Glutamatergic neuron (in vitro differentiated cells): ENCODE measurements around the gene POMGNT2. TPM values are rescaled to one million over a fixed set of nuclear protein-coding genes. Genes with fewer than 3 reads are reported as not detected.

Experiments
- DNase-seq: peaks from one replicate; pipeline ENCODE4 v3.0.0; 2022
- H3K27ac Mint-ChIP-seq: one replicate; pipeline ENCODE4 v1.8.0; 2020; ENCODE audit warnings: mild to moderate bottlenecking, mixed read lengths, inconsistent platforms; ENCODE audit not compliant: unreplicated experiment
- H3K27me3 Mint-ChIP-seq: one replicate; pipeline ENCODE4 v1.8.0; 2020; ENCODE audit warnings: mild to moderate bottlenecking, moderate library complexity, mixed read lengths, inconsistent platforms; ENCODE audit not compliant: unreplicated experiment
- H3K36me3 Mint-ChIP-seq: one replicate; pipeline ENCODE4 v1.8.0; 2020; ENCODE audit warnings: mild to moderate bottlenecking, mixed read lengths, inconsistent platforms; ENCODE audit not compliant: unreplicated experiment
- H3K4me1 Mint-ChIP-seq: one replicate; pipeline ENCODE4 v1.8.0; 2020; ENCODE audit warnings: mild to moderate bottlenecking, low read depth, mixed read lengths, inconsistent platforms; ENCODE audit not compliant: unreplicated experiment
- H3K4me3 Mint-ChIP-seq: one replicate; pipeline ENCODE4 v1.8.0; 2020; ENCODE audit warnings: mild to moderate bottlenecking, mixed read lengths, inconsistent platforms; ENCODE audit not compliant: unreplicated experiment
- H3K9me3 Mint-ChIP-seq: one replicate; pipeline ENCODE4 v1.8.0; 2020; ENCODE audit warnings: mild to moderate bottlenecking, moderate library complexity, mixed read lengths, inconsistent platforms; ENCODE audit not compliant: unreplicated experiment
- CTCF ChIP-seq: fragments of 200-600 bp; sonication (generic); IDR thresholded peaks from one replicate; pipeline ENCODE4 v1.5.0; 2021; ENCODE audit not compliant: partially characterized antibody, unreplicated experiment
- total RNA-seq: library from RNA; stranded (reverse); fragmentation: NEBNext Ultra II Directional; extraction: Animal tissue kit (Norgen Biotek cat#: 25700); gene quantifications from one replicate; pipeline ENCODE4 v1.2.1, GENCODE V29; 2021; ENCODE audit not compliant: unreplicated experiment

The POMGNT2 gene
- total RNA-seq, 1 donor from 2014 or later = 31.1 TPM

GRCh38 chr3:43075904-43076661, 29.8 kb downstream of the POMGNT2 start:
- Mint-ChIP-seq H3K27ac (no peak overlapping the region), H3K4me1 (no peaks in the 10 kb centered on the region), H3K36me3 (peaks cover 29% of the 10 kb centered on the region), H3K4me3 (no peak overlapping the region), H3K9me3 (peaks cover 2% of the 10 kb centered on the region), H3K27me3 (peaks cover 3% of the 10 kb centered on the region)
- no peak for TF ChIP-seq CTCF
- no peak for DNase-seq

DNA sequence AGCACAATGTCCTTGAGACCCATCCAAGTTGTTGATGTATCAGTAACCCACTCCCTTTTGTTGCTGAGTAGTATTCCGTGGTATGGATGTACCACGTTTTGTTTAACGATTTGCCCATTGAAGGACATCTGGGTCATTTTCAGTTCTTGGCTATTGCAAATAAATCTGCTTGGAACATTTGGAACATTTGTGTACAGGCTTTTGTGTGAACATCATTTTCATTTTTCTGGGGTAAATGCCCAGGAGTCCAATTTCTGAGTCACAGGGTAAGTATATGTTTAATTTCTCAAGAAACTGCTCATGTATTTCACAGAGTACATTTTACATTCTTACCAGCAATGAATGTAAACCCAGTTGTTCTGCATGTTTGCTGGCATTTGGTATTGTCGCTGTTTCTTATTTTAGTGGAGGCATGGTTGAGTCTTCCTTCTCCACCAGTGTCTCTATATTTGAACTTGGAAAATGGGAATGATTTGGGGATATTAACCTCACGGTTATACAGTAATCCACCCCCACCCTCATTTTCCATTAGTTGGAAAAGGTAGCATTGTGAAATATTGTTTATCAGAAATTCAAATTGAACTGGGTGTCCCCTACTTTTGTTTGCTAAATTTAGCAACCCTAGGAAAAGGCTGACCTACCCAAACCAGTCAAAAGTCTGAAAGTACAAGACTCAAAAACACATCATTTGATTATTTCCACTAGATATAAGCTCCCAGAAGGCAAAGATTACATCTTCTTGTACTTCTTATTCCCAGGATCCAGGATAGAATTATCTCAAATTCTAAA, 30.8 kb downstream of the POMGNT2 start:
- Mint-ChIP-seq H3K9me3 (no peaks in the 10 kb centered on the region), H3K36me3 (peaks cover 21% of the 10 kb centered on the region), H3K27me3 (peaks cover 2% of the 10 kb centered on the region), H3K4me1 (no peaks in the 10 kb centered on the region), H3K27ac (no peak overlapping the region), H3K4me3 (no peak overlapping the region)
- DNase-seq = no peak
- TF ChIP-seq CTCF = no peak

DNA sequence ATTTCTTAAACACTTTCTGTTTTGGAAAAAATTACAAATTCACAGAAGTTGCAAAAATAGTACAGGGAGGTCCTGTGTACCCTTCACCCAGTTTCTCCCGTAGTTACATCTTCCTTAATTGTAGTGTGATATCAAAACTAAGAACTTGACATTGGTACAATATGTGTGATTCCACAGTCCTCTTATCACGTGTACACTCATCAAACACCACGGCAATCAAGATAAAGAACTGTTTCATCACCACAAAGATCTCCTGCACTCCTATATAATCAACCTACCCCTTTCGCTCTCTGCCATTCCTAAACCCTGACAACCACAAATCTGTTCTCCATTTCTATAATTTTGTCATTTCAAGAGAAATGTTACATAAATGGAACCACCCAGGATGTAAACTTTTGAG, 31.4 kb downstream of the POMGNT2 start:
- Mint-ChIP-seq H3K9me3 (no peaks in the 10 kb centered on the region), H3K4me3 (no peak overlapping the region), H3K27me3 (no peaks in the 10 kb centered on the region), H3K4me1 (no peaks in the 10 kb centered on the region), H3K27ac (no peak overlapping the region), H3K36me3 (peaks cover 19% of the 10 kb centered on the region)
- TF ChIP-seq CTCF = no peak
- DNase-seq = no peak

- H3K9me3 Mint-ChIP-seq = no peaks in the 10 kb centered on the region
- H3K27me3 Mint-ChIP-seq = no peaks in the 10 kb centered on the region
- H3K36me3 Mint-ChIP-seq = peaks cover 15% of the 10 kb centered on the region
- no peak overlapping the region for H3K4me3 Mint-ChIP-seq
- DNase-seq = no peak
- H3K27ac Mint-ChIP-seq = no peak overlapping the region
- H3K4me1 Mint-ChIP-seq = no peaks in the 10 kb centered on the region
- TF ChIP-seq CTCF = no peak
Measured at GRCh38 chr3:43073836-43074220, 32.1 kb downstream of the POMGNT2 start.
